ENCODE results near the gene ASB2.

ASB2 gene

DNA sequence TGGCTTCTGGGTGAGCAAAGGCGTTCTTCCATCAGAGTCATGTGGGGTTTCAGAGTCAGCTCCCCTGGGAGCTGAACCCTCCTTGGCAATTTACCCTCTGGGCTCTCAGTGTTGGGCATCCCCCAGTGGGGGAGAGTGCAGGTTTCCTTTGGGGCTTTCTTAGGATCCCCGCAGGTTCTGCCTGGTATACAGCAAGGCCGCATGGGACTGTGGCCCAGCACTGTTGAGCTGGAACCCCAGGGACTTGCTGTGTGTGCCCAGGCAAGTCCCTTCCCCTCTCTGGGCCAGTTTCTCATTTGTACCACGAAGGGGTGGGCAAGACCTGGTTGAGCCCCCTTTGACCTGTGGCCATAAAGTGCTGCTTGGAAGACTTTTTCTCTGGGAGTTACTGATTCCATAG is 43.7 kb downstream of the ASB2 start:
- no peak overlapping the region for H3K4me3 ChIP-seq (ENCODE audit: low read depth, low read length)
- TF ChIP-seq CTCF (conservative IDR thresholded peaks at IDR 0.05; ENCODE audit: low read depth, low read length): no peak
- DNase-seq (ENCODE audit: low read depth): no peak

GRCh38 chr14:93930989-93931307 is 45.4 kb downstream of the ASB2 start:
- H3K4me3 ChIP-seq (ENCODE audit: low read depth, low read length): no peak overlapping the region
- DNase-seq (ENCODE audit: low read depth): no peak
- no peak for TF ChIP-seq CTCF (conservative IDR thresholded peaks at IDR 0.05; ENCODE audit: low read depth, low read length)

DNA sequence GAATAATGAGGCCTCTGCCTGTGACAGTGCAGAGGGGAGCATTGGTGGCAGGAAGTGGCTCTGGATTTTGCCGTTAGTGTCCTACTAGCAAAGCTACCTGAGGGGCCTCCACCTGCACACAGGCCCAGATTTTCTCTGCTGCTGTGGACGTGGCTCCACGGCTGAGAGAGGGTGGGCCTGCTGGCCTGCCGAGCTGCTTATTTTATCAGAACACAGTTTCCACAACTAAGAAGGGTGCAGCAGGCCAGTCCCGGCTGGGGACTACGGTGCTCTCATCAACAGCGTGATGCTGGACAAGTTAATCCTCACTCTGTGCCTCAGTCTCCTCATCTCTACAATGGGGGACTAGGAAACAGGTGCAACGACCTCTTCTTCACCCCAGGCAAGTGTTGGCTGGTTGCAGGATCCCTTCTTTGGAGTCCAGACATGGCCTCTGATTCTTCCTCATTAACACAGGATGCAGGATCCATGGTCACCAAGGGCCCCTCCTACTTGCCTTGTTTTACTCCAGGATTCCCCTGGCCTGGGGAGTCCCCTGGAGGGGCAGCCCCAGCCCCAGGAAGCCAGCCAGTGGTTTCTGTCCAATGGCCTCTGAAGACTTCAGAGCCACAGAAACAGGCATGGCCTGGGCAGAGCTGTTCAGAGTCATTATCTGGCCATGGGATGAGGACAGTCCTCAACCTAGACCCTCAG is 45.9 kb downstream of the ASB2 start:
- DNase-seq (ENCODE audit: low read depth): no peak
- TF ChIP-seq CTCF (conservative IDR thresholded peaks at IDR 0.05; ENCODE audit: low read depth, low read length): no peak
- H3K4me3 ChIP-seq (ENCODE audit: low read depth, low read length): no peak overlapping the region

DNA sequence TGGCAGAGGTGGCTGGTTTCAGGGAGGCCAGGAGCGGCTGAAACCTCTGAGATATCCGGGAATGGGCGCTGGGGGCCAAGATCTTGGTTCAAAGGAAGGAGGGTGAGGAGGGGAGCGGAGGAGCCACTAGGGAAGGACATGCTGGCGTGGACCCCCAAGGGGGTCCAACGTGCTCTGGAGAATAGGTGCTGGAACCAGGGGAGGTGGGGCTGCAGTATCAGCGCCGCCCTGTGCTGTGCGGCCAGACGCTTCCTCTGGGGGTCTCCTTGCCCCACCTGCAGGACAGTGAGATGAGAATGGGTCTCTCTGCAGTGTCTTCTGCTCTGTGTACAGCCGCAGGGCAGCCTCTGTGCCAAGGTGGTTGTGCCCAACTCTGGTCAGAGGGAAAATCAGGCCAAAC is 46.7 kb downstream of the ASB2 start:
- no peak overlapping the region for H3K4me3 ChIP-seq (ENCODE audit: low read depth, low read length)
- no peak for TF ChIP-seq CTCF (conservative IDR thresholded peaks at IDR 0.05; ENCODE audit: low read depth, low read length)
- DNase-seq (ENCODE audit: low read depth): no peak

GRCh38 chr14:93929048-93929535 is 47.3 kb downstream of the ASB2 start:
- TF ChIP-seq CTCF (conservative IDR thresholded peaks at IDR 0.05; ENCODE audit: low read depth, low read length): no peak
- H3K4me3 ChIP-seq (ENCODE audit: low read depth, low read length): no peak overlapping the region
- DNase-seq (ENCODE audit: low read depth): no peak

DNA sequence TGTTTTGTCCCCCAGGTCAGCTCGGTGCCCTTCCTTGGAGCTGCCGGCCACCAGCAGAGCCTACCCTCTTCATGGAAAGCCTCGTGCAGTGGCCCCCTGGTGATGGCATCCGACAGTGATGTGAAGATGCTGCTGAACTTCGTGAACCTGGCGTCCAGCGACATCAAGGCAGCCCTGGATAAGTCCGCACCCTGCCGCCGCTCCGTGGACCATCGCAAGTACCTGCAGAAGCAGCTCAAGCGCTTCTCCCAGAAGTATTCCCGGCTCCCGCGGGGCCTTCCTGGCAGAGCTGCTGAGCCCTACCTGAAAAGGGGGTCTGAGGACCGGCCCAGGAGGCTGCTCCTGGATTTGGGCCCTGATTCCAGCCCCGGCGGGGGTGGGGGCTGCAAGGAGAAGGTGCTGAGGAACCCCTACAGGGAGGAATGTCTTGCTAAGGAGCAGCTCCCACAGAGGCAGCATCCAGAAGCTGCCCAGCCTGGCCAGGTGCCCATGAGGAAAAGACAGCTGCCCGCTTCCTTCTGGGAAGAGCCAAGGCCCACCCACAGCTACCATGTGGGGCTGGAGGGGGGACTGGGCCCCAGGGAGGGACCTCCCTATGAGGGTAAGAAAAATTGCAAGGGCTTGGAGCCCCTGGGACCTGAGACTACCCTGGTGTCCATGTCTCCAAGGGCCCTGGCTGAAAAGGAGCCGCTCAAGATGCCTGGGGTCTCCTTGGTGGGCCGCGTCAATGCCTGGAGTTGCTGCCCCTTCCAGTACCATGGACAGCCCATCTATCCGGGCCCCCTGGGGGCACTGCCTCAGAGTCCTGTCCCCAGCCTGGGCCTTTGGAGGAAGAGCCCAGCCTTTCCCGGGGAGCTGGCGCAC is 48.0 kb downstream of the ASB2 start:
- H3K4me3 ChIP-seq (ENCODE audit: low read depth, low read length): no peak overlapping the region
- TF ChIP-seq CTCF (conservative IDR thresholded peaks at IDR 0.05; ENCODE audit: low read depth, low read length): no peak
- no peak for DNase-seq (ENCODE audit: low read depth)

All from choroid plexus epithelial cell (primary cell).